Measurements from ENCODE around the gene PRKCH.
"Not testable (repeated sequence)": the region's sequence is repeated elsewhere in the genome, so short reads cannot be mapped to it uniquely, and the experiment has no call there.

GRCh38 chr14:61320170-61320569, 1.2 kb upstream of the PRKCH start:
- not testable (repeated sequence) for TF ChIP-seq CTCF (conservative IDR thresholded peaks at IDR 0.05; ENCODE audit: low read length); EZH2phosphoT487 (IDR thresholded peaks at IDR 0.05; ENCODE audit: borderline replicate concordance)

Measured in Loucy (cell line).